Fibroblast of lung (primary cell): ENCODE data around the gene NTRK3. TPM values are rescaled to one million over a fixed set of nuclear protein-coding genes. Genes with fewer than 3 reads are reported as not detected.
A peak's percentile ranks its signal among the peaks of the same experiment; 100 is the strongest.

Source experiments
- DNase-seq, 2 donors: peaks; one replicate each; pipeline versions ENCODE4 v3.0.0 to v3.0.0-alpha.2; 2010; ENCODE audit warnings: low read depth in 2 of 2
- H2AFZ ChIP-seq: 2 replicates; pipeline ENCODE4 v1.5.1; 2012; ENCODE audit warnings: low read length, control low read depth, inconsistent platforms
- H3K27ac ChIP-seq: 2 replicates; pipeline ENCODE4 v1.5.1; 2011; ENCODE audit warnings: low read length, control low read depth; ENCODE audit not compliant: insufficient read depth
- H3K27me3 ChIP-seq: 2 replicates; pipeline ENCODE4 v1.5.1; 2011; ENCODE audit warnings: mild to moderate bottlenecking, low read length; ENCODE audit not compliant: control insufficient read depth, insufficient read depth
- H3K36me3 ChIP-seq: 2 replicates; pipeline ENCODE4 v1.5.1; 2011; ENCODE audit warnings: low read length; ENCODE audit not compliant: control insufficient read depth, insufficient read depth
- H3K4me1 ChIP-seq: 2 replicates; pipeline ENCODE4 v1.5.1; 2011; ENCODE audit warnings: low read length; ENCODE audit not compliant: control insufficient read depth, insufficient read depth; ENCODE audit errors: extremely low read depth
- H3K4me2 ChIP-seq: 2 replicates; pipeline ENCODE4 v1.5.1; 2011; ENCODE audit warnings: low read length, control low read depth; ENCODE audit not compliant: insufficient read depth; ENCODE audit errors: extremely low read depth
- H3K4me3 ChIP-seq, 4 experiments: fragments of 200-600 bp in 1 of 4; sonication (generic) in 1 of 4; replicated peaks in 1 of 4; 2 replicates each; pipeline ENCODE4 v1.5.1; 2011 to 2016; ENCODE audit warnings: low read length in 4 of 4, low read depth in 3 of 4, mild to moderate bottlenecking in 3 of 4, control low read depth in 2 of 4, inconsistent platforms in 1 of 4, mixed read lengths in 1 of 4; ENCODE audit not compliant: insufficient read depth in 1 of 4; ENCODE audit errors: control extremely low read depth in 1 of 4
- H3K79me2 ChIP-seq: 2 replicates; pipeline ENCODE4 v1.5.1; 2012; ENCODE audit warnings: mild to moderate bottlenecking, low read length, inconsistent platforms; ENCODE audit not compliant: control insufficient read depth, insufficient read depth
- H3K9ac ChIP-seq: 2 replicates; pipeline ENCODE4 v1.5.1; 2011; ENCODE audit warnings: mild to moderate bottlenecking, low read length, control low read depth; ENCODE audit not compliant: insufficient read depth
- H3K9me3 ChIP-seq: 2 replicates; pipeline ENCODE4 v1.5.1; 2012; ENCODE audit warnings: low read depth, low read length; ENCODE audit not compliant: control insufficient read depth, insufficient read depth
- H4K20me1 ChIP-seq: 2 replicates; pipeline ENCODE4 v1.5.1; 2011; ENCODE audit warnings: low read length; ENCODE audit not compliant: control insufficient read depth, insufficient read depth; ENCODE audit errors: extremely low read depth
- EZH2 ChIP-seq: IDR thresholded peaks from 2 replicates; pipeline ENCODE4 v1.5.1; 2012; ENCODE audit warnings: low read length, control low read depth, mild to moderate bottlenecking; ENCODE audit errors: missing control alignments
- polyA plus RNA-seq, 2 donors: library from polyadenylated mRNA; depleted of rRNA in 1 of 2; stranded (reverse) in 1 of 2; unstranded in 1 of 2; fragments of >200 nt; gene quantifications; 2 replicates each; pipeline ENCODE4 v1.2.1, GENCODE V29; 2011 to 2012; ENCODE audit warnings: missing spikeins in 1 of 2
- total RNA-seq: library from RNA; depleted of rRNA; stranded (reverse); fragments of >200 nt; gene quantifications from 2 replicates; pipeline ENCODE4 v1.2.1, GENCODE V29; 2014
- TF ChIP-seq, protein P1 (sequence below), 2 donors: IDR thresholded peaks in 1 of 2; conservative IDR thresholded peaks in 1 of 2; 1 replicate in 1 of 2; 2 replicates in 1 of 2; pipeline ENCODE4 v1.5.1; 2011 to 2012; ENCODE audit warnings: low read length in 2 of 2, control low read depth in 1 of 2, inconsistent platforms in 1 of 2, low read depth in 1 of 2, mild to moderate bottlenecking in 1 of 2

The NTRK3 gene
- total and polyA plus RNA-seq, 2 donors (not counting 1 experiment from before 2014, with no cell fraction given), result 0.06 TPM; not detected in 1

DNA sequence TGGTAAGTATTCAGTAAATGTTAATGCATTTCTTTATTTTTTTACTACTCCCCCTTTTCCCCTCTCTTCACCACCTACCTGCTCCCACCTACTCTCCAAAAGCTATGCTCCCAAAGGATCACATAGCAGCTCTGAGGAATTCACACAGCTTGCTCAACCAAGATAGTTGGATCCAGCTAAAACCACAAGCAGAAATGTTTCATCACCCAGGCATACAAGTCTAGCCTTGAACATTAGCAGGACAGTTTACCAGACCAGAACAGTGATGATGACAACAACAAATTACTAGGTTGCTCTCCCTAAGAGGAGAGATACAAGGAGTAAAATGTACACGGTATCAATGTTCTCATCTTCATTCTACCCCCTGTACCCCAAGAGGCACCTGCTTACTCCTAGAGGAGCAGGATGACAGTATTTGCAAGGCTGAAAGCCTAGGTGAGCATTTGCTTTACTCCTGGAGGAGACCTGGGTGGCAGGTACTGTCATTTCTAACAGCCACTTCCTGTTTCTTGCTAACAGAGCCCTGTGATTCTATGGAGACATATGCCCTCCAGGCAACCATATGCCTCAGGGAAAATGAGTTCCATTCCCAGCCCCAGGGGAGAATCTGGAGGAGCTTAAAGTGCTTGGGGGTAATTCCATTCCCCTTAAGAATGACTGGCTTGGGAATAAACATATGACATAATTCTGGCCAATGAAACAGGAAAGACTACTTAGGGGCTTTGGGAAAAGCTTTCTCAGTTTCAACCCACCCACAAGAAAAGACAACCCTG is 237.5 kb downstream of the NTRK3 start:
- Histone ChIP-seq H3K79me2 (no peaks in the 10 kb centered on the region), H3K4me1 (no peaks in the 10 kb centered on the region), H3K27ac (no peak overlapping the region), H3K4me2 (no peak overlapping the region), H3K36me3 (no peaks in the 10 kb centered on the region), H3K9me3 (no peaks in the 10 kb centered on the region), H2AFZ (no peak overlapping the region), H3K4me3 (no peak overlapping the region), H3K27me3 (no peaks in the 10 kb centered on the region), H4K20me1 (no peaks in the 10 kb centered on the region), H3K9ac (no peak overlapping the region)
- DNase-seq, result peak in 1 of 2 donors; percentile 90
- no peak for TF ChIP-seq EZH2
- TF ChIP-seq, protein P1, sequence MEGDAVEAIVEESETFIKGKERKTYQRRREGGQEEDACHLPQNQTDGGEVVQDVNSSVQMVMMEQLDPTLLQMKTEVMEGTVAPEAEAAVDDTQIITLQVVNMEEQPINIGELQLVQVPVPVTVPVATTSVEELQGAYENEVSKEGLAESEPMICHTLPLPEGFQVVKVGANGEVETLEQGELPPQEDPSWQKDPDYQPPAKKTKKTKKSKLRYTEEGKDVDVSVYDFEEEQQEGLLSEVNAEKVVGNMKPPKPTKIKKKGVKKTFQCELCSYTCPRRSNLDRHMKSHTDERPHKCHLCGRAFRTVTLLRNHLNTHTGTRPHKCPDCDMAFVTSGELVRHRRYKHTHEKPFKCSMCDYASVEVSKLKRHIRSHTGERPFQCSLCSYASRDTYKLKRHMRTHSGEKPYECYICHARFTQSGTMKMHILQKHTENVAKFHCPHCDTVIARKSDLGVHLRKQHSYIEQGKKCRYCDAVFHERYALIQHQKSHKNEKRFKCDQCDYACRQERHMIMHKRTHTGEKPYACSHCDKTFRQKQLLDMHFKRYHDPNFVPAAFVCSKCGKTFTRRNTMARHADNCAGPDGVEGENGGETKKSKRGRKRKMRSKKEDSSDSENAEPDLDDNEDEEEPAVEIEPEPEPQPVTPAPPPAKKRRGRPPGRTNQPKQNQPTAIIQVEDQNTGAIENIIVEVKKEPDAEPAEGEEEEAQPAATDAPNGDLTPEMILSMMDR (conservative IDR thresholded peaks at IDR 0.05 in 1 of 2, IDR thresholded peaks at IDR 0.05 in 1 of 2; ENCODE audit: low read depth in 1 of 2, low read length in 2 of 2), result no peak

DNA sequence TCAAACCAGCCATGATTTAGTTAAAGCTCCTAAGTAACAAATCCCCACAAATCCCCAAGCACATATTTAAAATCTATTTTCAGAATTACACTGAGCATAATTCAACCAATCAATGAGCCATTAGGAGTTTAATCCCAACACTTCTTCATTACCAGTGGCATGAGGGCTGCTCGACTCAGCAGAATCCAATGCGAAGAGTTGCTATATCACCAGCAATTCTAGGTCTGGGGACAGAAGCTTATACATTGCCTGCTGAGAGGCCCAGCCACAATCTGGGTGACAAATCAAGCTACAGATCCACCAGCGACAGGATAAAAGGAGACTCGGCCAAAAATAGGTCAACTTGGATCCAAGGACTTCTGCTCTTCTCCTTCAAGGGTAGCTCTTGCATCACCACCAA is 238.8 kb downstream of the NTRK3 start:
- Histone ChIP-seq H3K9ac (no peak overlapping the region), H3K27me3 (no peaks in the 10 kb centered on the region), H3K79me2 (no peaks in the 10 kb centered on the region), H3K27ac (no peak overlapping the region), H3K4me2 (no peak overlapping the region), H4K20me1 (no peaks in the 10 kb centered on the region), H3K9me3 (no peaks in the 10 kb centered on the region), H3K4me3 (no peak overlapping the region), H3K36me3 (no peaks in the 10 kb centered on the region), H3K4me1 (no peaks in the 10 kb centered on the region), H2AFZ (no peak overlapping the region)
- TF ChIP-seq EZH2, result no peak
- TF ChIP-seq, protein P1 (conservative IDR thresholded peaks at IDR 0.05 in 1 of 2, IDR thresholded peaks at IDR 0.05 in 1 of 2; ENCODE audit: low read depth in 1 of 2, low read length in 2 of 2), result no peak
- no peak for DNase-seq

DNA sequence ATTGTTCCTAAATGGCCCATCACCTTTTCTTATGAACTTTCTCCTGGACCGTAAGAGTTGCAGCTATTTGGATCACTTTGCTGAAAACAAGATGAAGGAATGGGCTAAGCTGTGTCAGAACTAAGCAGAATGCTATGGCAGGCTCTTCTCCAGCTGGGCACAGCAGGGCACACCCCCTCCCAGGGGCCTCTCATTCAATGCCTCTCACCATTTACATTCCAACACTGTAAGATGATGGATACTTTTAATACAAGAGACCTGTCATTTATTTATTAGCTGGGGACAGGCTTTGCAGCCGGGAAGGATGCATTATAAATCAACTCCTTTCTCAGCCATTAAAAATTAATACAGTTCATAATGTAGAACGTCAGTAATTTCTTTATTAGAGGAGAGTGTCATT is 240.1 kb downstream of the NTRK3 start:
- DNase-seq, result no peak
- no peaks in the 10 kb centered on the region for H4K20me1 ChIP-seq
- no peaks in the 10 kb centered on the region for H3K36me3 ChIP-seq
- no peaks in the 10 kb centered on the region for H3K9me3 ChIP-seq
- no peaks in the 10 kb centered on the region for H3K4me1 ChIP-seq
- H3K4me3 ChIP-seq, result no peak overlapping the region
- no peak overlapping the region for H3K4me2 ChIP-seq
- no peaks in the 10 kb centered on the region for H3K27me3 ChIP-seq
- H3K9ac ChIP-seq, result no peak overlapping the region
- TF ChIP-seq, protein P1 (conservative IDR thresholded peaks at IDR 0.05 in 1 of 2, IDR thresholded peaks at IDR 0.05 in 1 of 2; ENCODE audit: low read depth in 1 of 2, low read length in 2 of 2), result no peak
- TF ChIP-seq EZH2, result no peak
- H3K79me2 ChIP-seq, result no peaks in the 10 kb centered on the region
- H2AFZ ChIP-seq, result no peak overlapping the region
- H3K27ac ChIP-seq, result no peak overlapping the region
